Motor neuron (in vitro differentiated cells): ENCODE measurements around the gene TAB2. TPM values are rescaled to one million over a fixed set of nuclear protein-coding genes. Genes with fewer than 3 reads are reported as not detected.
A peak's percentile ranks its signal among the peaks of the same experiment; 100 is the strongest.

Experiments used
- ATAC-seq, 8 experiments: fragments of 200-7000 bp; cut with Tn5 transposase; replicated peaks in 6 of 8; 2 replicates each; pipeline ENCODE4 v1.8.0; 2021; ENCODE audit warnings: mild to moderate bottlenecking in 8 of 8, moderate library complexity in 8 of 8
- H3K27ac ChIP-seq, 2 donors: fragments of 250-450 bp; sonication (Bioruptor Pico); 2 replicates each; pipeline ENCODE4 v1.9.0; 2021; ENCODE audit warnings: antibody characterized with exemption in 2 of 2, mild to moderate bottlenecking in 2 of 2, moderate library complexity in 1 of 2
- H3K4me1 ChIP-seq, 2 donors: fragments of 250-450 bp; sonication (Bioruptor Pico); replicated peaks in 1 of 2; 2 replicates each; pipeline ENCODE4 v1.6.1; 2021; ENCODE audit warnings: antibody characterized with exemption in 2 of 2, mild to moderate bottlenecking in 2 of 2, moderate library complexity in 1 of 2
- H3K4me3 ChIP-seq, 5 donors: fragments of 250-450 bp; sonication (Bioruptor Pico); 2 replicates each; pipeline ENCODE4 v1.9.0; 2021; ENCODE audit warnings: antibody characterized with exemption in 5 of 5, mild to moderate bottlenecking in 5 of 5, moderate library complexity in 4 of 5
- WGBS, 10 experiments: fragments of 450-650 bp; shearing (Covaris generic); methylation state at CpG; one replicate each; pipeline ENCODE4 v1.0.0; 2022; 5-methylcytosine and 5-hydroxymethylcytosine counted together
- in situ Hi-C, 9 experiments: fragments of 400-800 bp; cut with MboI; loops; one replicate each; pipeline ENCODE4 v1.15.0; 2021; ENCODE audit warnings: low sequenced_read_pairs in 9 of 9, low pct_unique_long_range_greater_than_20kb in 2 of 9; ENCODE audit not compliant: unreplicated experiment in 9 of 9
- total RNA-seq, 8 experiments: library from RNA; unstranded; fragments of 300-600 nt; gene quantifications; 2 replicates each; pipeline versions ENCODE4 v1.2.3 to v1.2.4, GENCODE V29; 2022

Gene TAB2
- total RNA-seq, 8 experiments from 2014 or later: 17.3 to 47.0 (median 24.7) TPM

- Histone ChIP-seq H3K4me1 (no peaks in the 10 kb centered on the region), H3K4me3 (no peak overlapping the region), H3K27ac (no peak overlapping the region)
- 52 to 100% (median 99%) methylated on average over 2 to 4 of the region's 4 CpGs for WGBS, 10 experiments
- in situ Hi-C loops: no loop called here
- ATAC-seq: peak in 1 of 8 experiments; percentile 25
Observed at GRCh38 chr6:149366267-149366921, 48.9 kb downstream of the TAB2 start.

DNA sequence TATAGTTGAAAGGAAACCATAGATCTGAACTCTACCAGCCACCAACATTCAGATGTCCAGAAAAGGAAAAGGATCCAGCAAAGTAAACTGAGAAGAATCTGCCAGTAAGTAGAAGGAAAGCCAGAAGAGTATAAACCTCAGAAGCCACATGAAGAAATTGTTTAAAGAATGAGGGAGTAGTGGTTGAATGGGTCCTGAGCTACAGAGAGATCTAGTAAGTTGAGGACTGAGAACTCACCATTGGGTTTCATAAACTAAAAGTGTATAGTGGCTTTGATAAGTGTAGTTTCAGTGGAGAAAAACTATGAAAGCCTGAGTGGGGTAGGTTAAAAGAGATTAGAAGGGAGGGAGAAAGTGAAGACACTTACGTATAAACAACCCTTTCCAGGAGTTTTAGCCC is 50.6 kb downstream of the TAB2 start:
- in situ Hi-C loops: no loop called here
- no peak overlapping the region for H3K4me3 ChIP-seq
- ATAC-seq: no peak
- H3K4me1 ChIP-seq: no peaks in the 10 kb centered on the region
- no peak overlapping the region for H3K27ac ChIP-seq
- WGBS, 10 experiments: 86 to 100% (median 100%) methylated on average over 1 of the region's 1 CpG

DNA sequence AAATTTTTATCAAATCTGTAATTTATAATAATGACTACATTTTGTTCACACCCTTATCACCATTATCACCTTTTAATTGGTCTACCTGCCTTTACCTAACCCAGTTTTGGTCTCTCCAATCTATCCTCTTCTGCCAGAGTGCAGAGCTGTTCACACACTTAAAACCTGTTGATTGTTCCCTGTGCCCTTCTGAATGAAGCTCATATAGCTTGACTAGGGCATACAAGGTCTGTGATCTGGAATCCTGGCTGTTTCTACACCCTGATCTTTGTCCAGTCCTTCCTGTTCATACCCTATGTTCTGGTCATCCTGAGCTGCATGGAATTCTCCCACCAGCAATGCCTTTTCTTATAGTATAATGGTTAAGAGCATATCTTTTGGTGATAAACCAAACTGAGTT is 53.6 kb downstream of the TAB2 start:
- H3K4me3 ChIP-seq: no peak overlapping the region
- ATAC-seq: no peak
- in situ Hi-C loops: no loop called here
- no peaks in the 10 kb centered on the region for H3K4me1 ChIP-seq
- H3K27ac ChIP-seq: no peak overlapping the region

DNA sequence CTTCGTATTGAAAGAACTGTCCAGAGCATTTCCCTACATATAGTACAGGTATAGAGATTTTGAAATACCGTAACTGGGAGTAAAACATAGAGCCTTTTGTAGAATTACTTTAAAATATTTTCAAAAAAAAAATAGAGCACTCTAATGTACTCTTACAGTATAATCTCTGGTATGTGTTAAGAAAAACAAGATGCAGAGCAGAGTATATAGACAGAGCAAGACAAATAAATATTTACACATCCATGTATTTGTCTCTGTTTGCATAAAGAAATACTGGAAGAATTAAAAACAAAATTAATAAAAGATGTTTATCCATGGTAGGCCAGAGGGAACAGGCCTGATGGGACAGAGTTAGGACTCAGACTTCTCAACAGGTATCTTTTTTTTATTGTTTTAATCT is 54.5 kb downstream of the TAB2 start:
- ATAC-seq: no peak
- 44 to 100% (median 83%) methylated on average over 2 of the region's 2 CpGs for WGBS, 10 experiments
- H3K4me3 ChIP-seq: no peak overlapping the region
- H3K27ac ChIP-seq: no peak overlapping the region
- in situ Hi-C loops: no loop called here
- H3K4me1 ChIP-seq: no peaks in the 10 kb centered on the region

- Histone ChIP-seq H3K27ac (no peak overlapping the region), H3K4me1 (no peaks in the 10 kb centered on the region), H3K4me3 (no peak overlapping the region)
- ATAC-seq: no peak
- WGBS, 10 experiments: 92 to 100% (median 100%) methylated on average over 2 of the region's 2 CpGs
- in situ Hi-C loops: no loop called here
Observed at GRCh38 chr6:149373511-149373910, 56.0 kb downstream of the TAB2 start.

GRCh38 chr6:149379977-149380376 is 62.5 kb downstream of the TAB2 start:
- H3K4me3 ChIP-seq: no peak overlapping the region
- in situ Hi-C loops: no loop called here
- H3K4me1 ChIP-seq: no peaks in the 10 kb centered on the region
- no peak for ATAC-seq
- no peak overlapping the region for H3K27ac ChIP-seq
- 92 to 100% (median 100%) methylated on average over 1 to 3 of the region's 3 CpGs; no CpG with 5 or more reads in 2 of the 10 experiments for WGBS, 10 experiments

GRCh38 chr6:149380523-149380922 is 63.0 kb downstream of the TAB2 start:
- no peaks in the 10 kb centered on the region for H3K4me1 ChIP-seq
- H3K4me3 ChIP-seq: no peak overlapping the region
- no peak overlapping the region for H3K27ac ChIP-seq
- in situ Hi-C loops: no loop called here
- peak in 2 of 8 experiments; percentile 20 to 31 for ATAC-seq

GRCh38 chr6:149383371-149383770 is 65.9 kb downstream of the TAB2 start:
- Histone ChIP-seq H3K4me1 (no peaks in the 10 kb centered on the region), H3K4me3 (no peak overlapping the region), H3K27ac (no peak overlapping the region)
- in situ Hi-C loops: no loop called here
- ATAC-seq: no peak
- 95 to 100% (median 100%) methylated on average over 2 to 4 of the region's 4 CpGs; no CpG with 5 or more reads in 4 of the 10 experiments for whole genome bisulfite sequencing, 10 experiments

DNA sequence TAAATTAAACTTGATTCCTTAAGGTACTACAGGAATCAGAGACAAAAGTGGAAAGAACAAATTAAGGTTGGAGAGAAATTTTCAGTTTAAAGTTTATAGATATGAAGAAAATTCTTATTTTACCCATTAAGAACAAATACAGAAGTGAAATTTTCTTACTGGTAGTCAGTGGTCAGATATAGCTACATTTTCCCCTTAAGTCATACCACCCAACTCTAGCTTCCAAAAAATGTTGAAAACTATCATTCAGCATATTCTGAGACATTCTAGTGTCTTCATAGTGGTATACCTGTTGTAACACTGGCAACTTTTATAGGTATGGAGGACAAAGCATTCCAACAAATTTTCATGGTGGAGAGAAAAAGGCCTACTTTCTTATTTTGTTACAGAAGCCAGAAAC is 67.0 kb downstream of the TAB2 start:
- in situ Hi-C loops: no loop called here
- H3K4me3 ChIP-seq: no peak overlapping the region
- no peaks in the 10 kb centered on the region for H3K4me1 ChIP-seq
- ATAC-seq: no peak
- no peak overlapping the region for H3K27ac ChIP-seq

DNA sequence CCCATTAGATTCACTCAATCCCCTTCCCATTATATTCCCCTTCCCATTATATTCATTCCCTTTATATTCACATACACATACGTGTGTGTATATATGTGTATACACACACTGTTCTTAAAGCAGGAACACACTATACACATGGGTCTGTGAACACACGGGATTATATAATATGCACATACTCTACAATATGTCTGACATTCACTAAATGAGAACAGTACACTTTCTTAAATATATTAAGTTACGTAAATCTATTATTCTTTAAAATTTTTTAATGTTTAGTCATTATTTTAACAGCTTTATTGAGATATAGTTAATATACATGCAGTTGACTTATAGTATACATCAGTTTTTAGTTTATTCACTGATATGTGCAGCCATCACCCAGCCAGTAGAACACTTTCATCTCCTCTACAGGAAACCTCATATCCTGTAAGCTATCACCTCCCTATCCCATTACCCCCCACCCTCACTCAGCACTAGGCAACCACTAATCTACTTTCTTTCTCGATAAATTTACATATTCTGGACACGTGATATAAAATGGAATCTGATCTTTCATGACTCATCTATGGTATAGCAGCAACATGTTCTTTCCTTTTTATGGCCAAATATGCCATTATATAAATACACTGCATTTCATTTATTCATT is 68.6 kb downstream of the TAB2 start:
- no peak overlapping the region for H3K4me3 ChIP-seq
- in situ Hi-C loops: no loop called here
- ATAC-seq: no peak
- H3K4me1 ChIP-seq: no peaks in the 10 kb centered on the region
- no peak overlapping the region for H3K27ac ChIP-seq
- 80 to 100% (median 96%) methylated on average over 1 to 5 of the region's 5 CpGs for WGBS, 10 experiments

- H3K27ac ChIP-seq: no peak overlapping the region
- 33 to 100% (median 81%) methylated on average over 1 of the region's 1 CpG; no CpG with 5 or more reads in 4 of the 10 experiments for WGBS, 10 experiments
- no peak overlapping the region for H3K4me3 ChIP-seq
- no peaks in the 10 kb centered on the region for H3K4me1 ChIP-seq
- ATAC-seq: no peak
- in situ Hi-C loops: no loop called here
Observed at GRCh38 chr6:149387779-149388512, 70.4 kb downstream of the TAB2 start.

GRCh38 chr6:149389509-149390297 is 72.2 kb downstream of the TAB2 start:
- 25 to 100% (median 90%) methylated on average over 1 to 3 of the region's 3 CpGs; no CpG with 5 or more reads in 1 of the 10 experiments for WGBS, 10 experiments
- in situ Hi-C loops: no loop called here
- Histone ChIP-seq H3K4me3 (no peak overlapping the region), H3K27ac (no peak overlapping the region), H3K4me1 (no peaks in the 10 kb centered on the region)
- peak in 1 of 8 experiments; percentile 43 for ATAC-seq

- no peak for ATAC-seq
- in situ Hi-C loops: no loop called here
- H3K4me1 ChIP-seq: no peaks in the 10 kb centered on the region
- H3K27ac ChIP-seq: no peak overlapping the region
- 94 to 100% (median 100%) methylated on average over 1 to 6 of the region's 6 CpGs; no CpG with 5 or more reads in 3 of the 10 experiments for WGBS, 10 experiments
- no peak overlapping the region for H3K4me3 ChIP-seq
Observed at GRCh38 chr6:149392093-149392492, 74.6 kb downstream of the TAB2 start.
